GM18505 (cell line): ENCODE results near the gene NR6A1.

ENCODE experiments used
- ATAC-seq: cut with Tn5 transposase; IDR thresholded peaks from one replicate; pipeline ENCODE4 v1.9.1; 2021; ENCODE audit not compliant: unreplicated experiment
- POLR2A ChIP-seq: IDR thresholded peaks from 4 replicates; pipeline ENCODE4 v1.6.1; 2011; ENCODE audit warnings: borderline replicate concordance; ENCODE audit not compliant: insufficient read depth, insufficient read length; ENCODE audit errors: extremely low read depth

Gene NR6A1

DNA sequence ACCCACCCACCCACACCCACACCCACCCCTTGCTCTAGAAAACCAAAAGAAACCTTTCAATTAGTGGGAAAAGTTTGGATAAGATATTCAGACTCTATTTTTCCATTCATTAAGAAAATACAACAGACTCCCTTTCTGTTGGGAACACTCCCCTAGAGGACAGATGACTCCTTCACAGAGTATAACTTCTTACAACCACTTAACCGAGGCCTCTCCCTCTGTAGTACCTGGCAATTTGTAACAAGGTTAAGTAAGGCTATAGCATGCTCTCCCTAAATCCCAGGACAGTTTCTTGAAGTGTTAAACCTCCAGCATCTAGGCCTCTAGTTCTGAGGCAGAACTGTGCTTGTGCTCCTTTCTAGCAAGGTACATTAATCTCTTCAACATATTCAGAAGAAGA lies 188.0 kb downstream of the NR6A1 start:
- ATAC-seq: no peak
- no peak for TF ChIP-seq POLR2A

- no peak for ATAC-seq
- TF ChIP-seq POLR2A: no peak
Observed at GRCh38 chr9:124580186-124580585, 190.9 kb downstream of the NR6A1 start.

- ATAC-seq: no peak
- TF ChIP-seq POLR2A: no peak
Observed at GRCh38 chr9:124576751-124577150, 194.4 kb downstream of the NR6A1 start.

DNA sequence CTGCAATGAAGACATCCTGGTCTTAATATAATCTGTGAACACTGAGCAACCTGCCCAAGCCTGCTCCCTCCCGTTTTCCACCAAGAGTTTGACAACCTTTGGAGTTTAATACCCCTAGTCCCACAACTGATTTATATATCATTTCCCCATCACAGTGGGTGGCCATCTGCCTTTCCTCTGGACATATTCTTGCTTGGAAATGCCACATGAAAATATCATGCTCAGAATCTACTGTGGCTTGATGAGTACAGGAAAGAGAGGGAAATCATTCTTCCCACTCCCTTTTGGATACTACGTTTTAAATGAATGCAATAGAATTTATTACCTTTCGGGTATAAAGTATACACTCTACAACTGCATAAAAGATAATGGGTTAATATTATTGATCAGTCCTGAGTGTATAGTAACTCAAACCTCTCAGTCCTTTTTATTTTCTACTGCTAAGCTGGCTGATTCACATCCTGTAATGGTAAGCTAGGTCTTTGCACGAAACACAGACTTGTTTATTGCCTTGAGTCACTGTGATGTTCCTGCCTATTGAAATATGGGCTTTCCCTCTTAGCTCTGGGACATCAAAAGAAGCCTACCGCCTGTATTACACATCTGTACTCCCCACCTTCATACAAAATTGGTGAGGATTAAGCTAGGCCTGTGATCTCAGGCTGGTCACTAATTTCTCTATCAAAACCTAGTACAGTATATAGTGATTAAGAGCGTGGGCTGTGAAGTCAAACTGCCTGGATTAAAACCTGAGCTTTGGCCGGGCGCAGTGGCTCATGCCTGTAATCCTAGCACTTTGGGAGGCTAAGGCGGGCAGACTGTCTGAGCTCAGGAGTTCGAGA lies 196.4 kb downstream of the NR6A1 start:
- no peak for TF ChIP-seq POLR2A
- no peak for ATAC-seq

GRCh38 chr9:124570942-124571666 lies 200.0 kb downstream of the NR6A1 start:
- TF ChIP-seq POLR2A: no peak
- ATAC-seq: no peak

- no peak for TF ChIP-seq POLR2A
- ATAC-seq: no peak
Observed at GRCh38 chr9:124569942-124570341, 201.2 kb downstream of the NR6A1 start.

- no peak for TF ChIP-seq POLR2A
- ATAC-seq: no peak
Observed at GRCh38 chr9:124567362-124567761, 203.7 kb downstream of the NR6A1 start.

DNA sequence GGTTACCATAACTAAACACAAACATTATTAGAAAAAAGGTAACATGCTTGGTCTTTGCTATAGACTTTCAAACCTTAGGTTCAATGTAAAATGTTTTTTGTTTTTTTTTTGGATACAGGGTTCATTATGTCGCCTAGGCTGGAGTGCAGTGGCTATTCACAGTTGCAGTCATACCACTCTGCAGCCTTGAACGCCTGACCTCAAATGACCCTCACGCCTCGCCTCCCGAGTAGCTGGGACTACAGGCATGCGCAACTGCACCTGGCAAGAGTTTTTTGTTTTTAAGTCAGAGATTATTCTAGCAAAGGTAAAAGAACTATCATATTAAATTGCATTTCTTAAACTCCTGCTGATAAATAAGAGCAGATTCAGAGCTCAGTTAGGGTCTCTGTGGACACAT lies 208.8 kb downstream of the NR6A1 start:
- no peak for ATAC-seq
- TF ChIP-seq POLR2A: no peak

GRCh38 chr9:124559871-124560270 lies 211.2 kb downstream of the NR6A1 start:
- no peak for TF ChIP-seq POLR2A
- ATAC-seq: no peak

DNA sequence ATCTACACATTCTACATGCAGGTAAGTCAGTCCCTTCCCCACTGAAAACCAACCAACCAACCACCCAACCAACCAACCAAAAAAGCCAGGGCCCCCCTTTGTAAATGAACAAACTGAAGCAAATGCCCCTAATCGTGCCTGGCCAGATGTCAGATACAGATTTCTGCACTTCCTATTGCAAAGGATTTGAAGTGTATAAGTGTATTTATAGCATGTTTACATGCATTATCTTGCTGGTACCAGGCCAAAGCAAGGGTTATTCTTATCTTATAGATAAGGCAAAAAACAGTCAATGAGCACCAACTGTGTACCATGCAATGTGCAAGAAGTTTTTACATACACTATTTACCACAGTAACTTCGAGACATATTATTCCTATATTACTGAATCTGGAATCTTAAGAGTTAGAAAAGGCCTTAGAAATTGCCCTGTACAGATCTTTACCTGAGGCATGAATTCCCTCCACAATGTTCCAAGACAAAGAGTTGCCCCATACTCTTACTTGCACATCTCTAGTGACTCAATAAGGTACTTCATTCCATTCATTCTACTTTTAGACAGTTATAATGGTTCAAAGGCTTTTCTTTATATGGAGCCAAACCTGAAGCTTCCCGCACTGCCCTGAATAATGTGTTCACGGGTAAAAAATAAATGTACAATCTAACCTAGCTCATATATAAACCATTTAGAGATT lies 212.2 kb downstream of the NR6A1 start:
- TF ChIP-seq POLR2A: no peak
- ATAC-seq: no peak

GRCh38 chr9:124557895-124558294 lies 213.2 kb downstream of the NR6A1 start:
- no peak for ATAC-seq
- no peak for TF ChIP-seq POLR2A

GRCh38 chr9:124555043-124555442 lies 216.1 kb downstream of the NR6A1 start:
- ATAC-seq: no peak
- no peak for TF ChIP-seq POLR2A

DNA sequence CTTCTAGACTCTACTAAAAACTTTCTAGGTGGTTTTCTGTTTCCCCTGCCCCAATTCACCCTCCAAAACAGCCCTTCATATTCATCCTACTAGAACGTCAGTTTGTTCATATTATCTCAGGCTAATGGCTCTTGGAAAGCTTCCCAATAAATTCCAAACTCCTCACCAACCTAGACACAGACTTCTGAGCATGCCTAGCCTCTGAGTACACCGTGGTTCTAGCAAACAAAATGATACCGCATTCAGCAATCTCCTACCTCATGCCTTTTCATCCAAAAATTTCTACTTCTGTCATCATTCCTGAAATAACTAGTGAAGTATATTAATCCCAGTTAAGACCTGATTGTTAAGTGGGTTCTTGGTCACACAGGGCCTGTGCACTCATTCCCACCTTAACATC lies 217.4 kb downstream of the NR6A1 start:
- TF ChIP-seq POLR2A: no peak
- ATAC-seq: no peak

DNA sequence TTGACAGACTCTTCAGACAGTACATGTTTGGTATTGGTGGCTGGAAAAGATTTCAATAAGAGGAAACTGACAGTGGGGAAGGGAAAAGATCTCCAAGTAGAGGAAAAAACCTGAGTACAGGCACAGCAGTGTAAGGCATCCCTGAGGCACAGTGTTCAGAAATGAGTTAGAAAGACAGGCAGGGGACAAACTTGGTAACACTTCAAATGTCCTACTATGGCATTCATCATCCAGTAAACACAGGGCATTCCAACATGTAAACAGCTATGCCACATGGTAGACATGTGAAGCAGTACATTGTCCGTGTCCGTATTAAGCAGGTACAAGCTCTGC lies 218.9 kb downstream of the NR6A1 start:
- ATAC-seq: no peak
- no peak for TF ChIP-seq POLR2A
